HG03565 (cell line): ENCODE data around the gene DIDO1.
"Not testable (repeated sequence)": the region's sequence is repeated elsewhere in the genome, so short reads cannot be mapped to it uniquely, and the experiment has no call there.

Experiments
- ATAC-seq: cut with Tn5 transposase; IDR thresholded peaks from one replicate; pipeline ENCODE4 v1.9.1; 2021; ENCODE audit warnings: mild to moderate bottlenecking, moderate library complexity; ENCODE audit not compliant: unreplicated experiment

DIDO1 gene

GRCh38 chr20:62933966-62934365 is 7.7 kb upstream of the DIDO1 start:
- no peak for ATAC-seq

- ATAC-seq = no peak
Measured at GRCh38 chr20:62931464-62931863, 5.2 kb upstream of the DIDO1 start.

- ATAC-seq = no peak
Measured at GRCh38 chr20:62929051-62929538, 2.8 kb upstream of the DIDO1 start.

- no peak for ATAC-seq
Measured at GRCh38 chr20:62928246-62928939, 2.1 kb upstream of the DIDO1 start.

- ATAC-seq = no peak
Measured at GRCh38 chr20:62927128-62927705, 912 bp upstream of the DIDO1 start.

- ATAC-seq = peak; percentile 0
Measured at GRCh38 chr20:62925420-62926228, 681 bp downstream of the DIDO1 start.

GRCh38 chr20:62925076-62925419 is 1.3 kb downstream of the DIDO1 start:
- ATAC-seq = no peak

GRCh38 chr20:62924442-62925075 is 1.7 kb downstream of the DIDO1 start:
- no peak for ATAC-seq

- ATAC-seq = no peak
Measured at GRCh38 chr20:62923669-62924441, 2.5 kb downstream of the DIDO1 start.

- not testable (repeated sequence) for ATAC-seq
Measured at GRCh38 chr20:62923059-62923668, 3.1 kb downstream of the DIDO1 start.

- ATAC-seq = no peak
Measured at GRCh38 chr20:62922451-62922921, 3.8 kb downstream of the DIDO1 start.

GRCh38 chr20:62921119-62921687 is 5.1 kb downstream of the DIDO1 start:
- no peak for ATAC-seq

GRCh38 chr20:62920039-62920645 is 6.2 kb downstream of the DIDO1 start:
- ATAC-seq = no peak

- no peak for ATAC-seq
Measured at GRCh38 chr20:62918831-62919230, 7.5 kb downstream of the DIDO1 start.

GRCh38 chr20:62918147-62918546 is 8.2 kb downstream of the DIDO1 start:
- ATAC-seq = no peak

- no peak for ATAC-seq
Measured at GRCh38 chr20:62917720-62918119, 8.6 kb downstream of the DIDO1 start.

GRCh38 chr20:62916703-62917476 is 9.4 kb downstream of the DIDO1 start:
- ATAC-seq = no peak

GRCh38 chr20:62914970-62915457 is 11.3 kb downstream of the DIDO1 start:
- no peak for ATAC-seq
